Dermis microvascular lymphatic vessel endothelial cell (primary cell): Measurements from ENCODE around the gene CDK16. TPM values are rescaled to one million over a fixed set of nuclear protein-coding genes. Genes with fewer than 3 reads are reported as not detected.

ENCODE experiments used
- DNase-seq, 2 donors: peaks; one replicate each; pipeline versions ENCODE4 v3.0.0 to v3.0.0-alpha.2; 2010; ENCODE audit warnings: low read depth in 2 of 2
- total RNA-seq: library from RNA; depleted of rRNA; stranded (reverse); fragments of >200 nt; gene quantifications from 2 replicates; pipeline ENCODE4 v1.2.1, GENCODE V29; 2014

CDK16 gene
- total RNA-seq, 1 donor from 2014 or later: 41.6 TPM

DNA sequence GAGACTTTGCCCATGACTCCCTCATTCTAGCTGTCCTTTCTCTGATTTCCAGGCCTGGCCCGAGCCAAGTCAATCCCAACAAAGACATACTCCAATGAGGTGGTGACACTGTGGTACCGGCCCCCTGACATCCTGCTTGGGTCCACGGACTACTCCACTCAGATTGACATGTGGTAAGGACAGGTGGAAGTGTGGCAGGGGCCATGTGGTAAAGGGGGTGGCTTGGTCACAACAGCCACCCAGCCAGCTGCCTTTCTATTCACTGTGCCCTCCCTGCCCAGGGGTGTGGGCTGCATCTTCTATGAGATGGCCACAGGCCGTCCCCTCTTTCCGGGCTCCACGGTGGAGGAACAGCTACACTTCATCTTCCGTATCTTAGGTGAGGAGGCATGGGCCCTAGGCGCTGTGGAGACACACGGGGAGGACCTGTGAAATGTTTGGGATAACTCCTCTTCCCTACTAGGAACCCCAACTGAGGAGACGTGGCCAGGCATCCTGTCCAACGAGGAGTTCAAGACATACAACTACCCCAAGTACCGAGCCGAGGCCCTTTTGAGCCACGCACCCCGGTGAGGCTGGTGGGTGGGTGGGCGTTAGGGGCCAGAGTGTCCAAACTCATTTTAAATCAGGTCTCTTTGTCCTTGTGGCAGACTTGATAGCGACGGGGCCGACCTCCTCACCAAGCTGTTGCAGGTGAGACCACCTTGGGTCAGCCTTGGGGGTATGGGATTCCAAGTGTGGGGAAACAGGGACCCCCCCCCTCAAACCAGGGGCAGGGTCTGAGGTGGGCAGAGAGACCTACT, 8.3 kb downstream of the CDK16 start:
- DNase-seq: no peak

DNA sequence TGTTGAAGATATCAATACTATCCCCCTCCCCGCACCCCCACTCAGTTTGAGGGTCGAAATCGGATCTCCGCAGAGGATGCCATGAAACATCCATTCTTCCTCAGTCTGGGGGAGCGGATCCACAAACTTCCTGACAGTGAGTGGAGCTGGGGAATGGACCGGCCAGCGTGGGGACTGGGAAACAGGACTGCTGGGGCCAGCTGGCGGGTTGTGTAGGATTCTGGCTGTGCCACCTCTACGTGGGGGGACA, 8.8 kb downstream of the CDK16 start:
- no peak for DNase-seq

DNA sequence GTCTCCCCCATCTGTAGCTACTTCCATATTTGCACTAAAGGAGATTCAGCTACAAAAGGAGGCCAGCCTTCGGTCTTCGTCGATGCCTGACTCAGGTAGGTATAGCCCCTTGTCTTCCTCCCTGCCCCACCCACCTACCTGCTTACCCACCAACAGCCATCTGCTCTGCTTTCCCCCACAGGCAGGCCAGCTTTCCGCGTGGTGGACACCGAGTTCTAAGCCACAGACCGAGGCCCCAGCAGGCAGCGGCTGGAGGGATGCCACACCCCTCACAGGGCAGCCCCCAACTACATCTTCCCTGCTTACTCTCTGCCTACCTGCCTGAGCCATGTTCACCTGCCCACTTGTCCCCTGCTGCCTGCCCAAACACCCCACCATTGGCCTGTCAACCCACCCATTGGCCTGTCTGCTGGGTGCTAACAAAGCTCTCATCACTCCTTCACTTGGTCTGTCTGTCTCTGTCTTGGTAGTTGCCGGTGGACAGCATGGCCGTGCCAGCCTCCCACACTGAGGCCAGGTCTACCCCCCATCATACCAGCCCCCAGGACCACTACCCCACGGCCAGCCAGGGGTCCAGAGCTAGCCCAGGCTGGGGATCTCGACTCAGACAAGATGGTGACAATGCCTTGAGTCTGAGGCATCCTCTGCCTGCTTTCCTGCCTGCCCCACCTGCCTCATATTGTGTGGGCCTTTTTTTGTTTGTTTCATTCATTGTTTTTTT, 10.2 kb downstream of the CDK16 start:
- DNase-seq: no peak

DNA sequence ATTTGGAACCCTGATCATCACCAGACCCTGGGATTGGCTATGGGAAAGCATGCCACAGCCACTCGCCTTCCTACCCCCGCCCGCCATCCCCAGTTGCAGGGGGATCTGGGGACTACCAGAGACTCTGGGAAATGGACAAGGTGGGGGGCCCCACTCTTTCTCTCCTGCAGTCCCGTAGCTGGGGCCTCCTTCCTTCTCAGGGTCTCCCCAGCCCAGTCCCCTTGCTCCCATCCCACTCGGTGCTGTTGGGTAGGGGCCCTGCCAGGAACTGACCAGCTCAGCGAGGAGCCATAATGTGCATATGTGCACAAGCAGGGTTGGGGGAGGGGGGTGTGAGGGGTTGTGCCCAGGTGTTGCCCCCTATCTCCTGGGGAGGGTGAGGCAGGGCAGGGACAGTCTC, 10.9 kb downstream of the CDK16 start:
- no peak for DNase-seq

DNA sequence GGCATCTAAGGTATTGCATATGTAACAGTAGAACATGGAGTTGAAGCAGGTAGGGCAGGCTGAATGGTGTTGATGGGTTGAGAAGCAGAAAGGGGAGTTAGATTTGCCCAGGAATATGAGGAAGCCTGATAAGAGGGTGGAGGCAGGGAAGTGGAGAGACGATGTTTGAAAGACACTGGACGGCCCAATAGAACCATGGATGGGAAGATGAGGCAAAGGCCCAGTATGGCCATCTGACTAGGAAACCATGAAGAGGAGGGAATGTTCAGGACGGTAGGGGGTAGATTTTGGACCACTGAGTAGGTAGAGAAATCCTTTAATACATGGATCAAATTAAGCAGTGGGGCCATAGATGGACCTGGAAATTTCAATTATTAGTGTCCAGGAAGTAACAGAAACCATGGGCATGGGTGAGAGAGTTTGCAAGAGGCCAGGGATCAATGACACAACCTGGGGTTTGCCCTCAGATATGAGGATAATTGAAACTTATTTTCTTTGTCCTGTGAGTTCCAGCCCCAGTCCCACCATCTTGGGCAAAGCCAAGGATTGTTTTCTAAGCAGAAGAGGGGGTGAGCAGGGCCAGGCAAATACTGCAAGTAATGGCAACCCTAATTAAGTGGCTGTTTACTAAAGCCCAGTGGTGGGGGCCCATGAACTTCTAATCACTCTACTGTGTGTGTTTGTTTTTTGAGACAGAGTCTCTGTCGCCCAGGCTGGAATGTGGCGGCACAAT, 11.8 kb downstream of the CDK16 start:
- DNase-seq: no peak

DNA sequence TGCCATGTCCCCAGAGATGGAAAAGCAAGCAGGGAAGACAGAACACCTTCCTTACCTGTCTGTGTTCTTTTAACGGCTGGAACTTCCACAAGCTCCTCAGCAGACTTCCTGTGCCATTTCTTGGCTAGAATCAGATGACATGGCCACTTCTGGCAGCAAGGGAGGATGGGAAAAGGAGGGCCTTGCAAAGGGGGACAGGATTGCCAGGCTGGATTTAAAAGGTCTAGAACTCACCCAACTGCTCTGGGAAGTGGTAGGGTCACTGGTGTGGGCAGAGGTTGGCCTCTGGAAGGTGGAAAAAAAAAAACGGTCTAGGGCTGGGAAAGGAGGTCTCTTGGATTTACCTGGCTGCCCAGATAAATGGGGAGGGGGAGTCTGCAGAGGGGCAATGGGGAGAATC, 12.7 kb downstream of the CDK16 start:
- no peak for DNase-seq

DNA sequence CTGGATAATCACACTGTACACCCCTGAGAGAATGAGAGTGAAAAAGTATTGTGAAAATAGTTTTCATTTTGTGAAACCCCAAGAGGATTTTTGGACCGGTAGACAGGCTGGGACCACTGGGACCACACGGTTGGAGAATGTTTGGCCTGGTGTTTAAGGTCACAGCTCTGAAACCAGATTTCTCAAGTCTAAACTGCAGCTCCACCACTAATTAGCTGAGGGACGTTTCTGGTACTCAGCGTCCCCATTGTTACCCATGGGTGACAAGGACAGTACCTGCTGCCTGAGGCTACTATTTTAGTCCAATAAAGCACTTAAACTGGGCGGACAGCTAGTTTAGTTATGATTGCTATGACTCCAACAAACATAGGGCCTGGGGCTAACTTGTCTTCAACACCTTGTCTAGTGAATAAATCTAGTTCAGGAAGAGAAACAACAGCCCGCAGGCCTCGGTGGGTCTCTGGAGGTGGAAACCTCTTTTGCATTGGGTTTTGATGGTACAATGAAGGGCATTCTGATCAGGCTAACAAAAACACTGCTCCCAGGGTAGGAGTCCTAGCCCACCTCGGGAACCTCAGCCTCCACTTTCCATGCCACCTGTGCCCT, 13.8 kb downstream of the CDK16 start:
- no peak for DNase-seq

DNA sequence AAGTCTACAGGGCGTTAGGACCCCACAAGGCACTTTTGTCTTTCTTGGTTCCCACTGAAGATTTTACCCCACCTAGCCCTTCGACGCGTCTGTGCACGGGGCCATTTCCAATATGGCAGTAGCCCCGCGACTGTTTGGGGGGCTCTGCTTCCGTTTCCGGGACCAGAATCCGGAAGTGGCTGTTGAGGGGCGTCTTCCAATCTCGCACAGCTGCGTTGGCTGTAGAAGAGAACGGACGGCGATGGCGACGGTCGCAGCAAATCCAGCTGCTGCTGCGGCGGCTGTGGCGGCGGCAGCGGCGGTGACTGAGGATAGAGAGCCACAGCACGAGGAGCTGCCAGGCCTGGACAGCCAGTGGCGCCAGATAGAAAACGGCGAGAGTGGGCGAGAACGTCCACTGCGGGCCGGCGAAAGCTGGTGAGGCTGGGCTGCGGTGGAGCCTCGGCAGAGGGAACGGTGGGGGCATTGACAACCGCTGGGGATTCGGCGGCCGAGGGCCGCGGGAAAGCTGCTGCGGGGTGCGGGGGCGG, 14.4 kb downstream of the CDK16 start, which contains the start of gene USP11:
TSS of gene USP11 (plus strand) at position 207 of the 530 bp plus-strand sequence. CDS start at position 242, 35 bp downstream.
- peak in 1 of 2 donors; percentile 43 for DNase-seq

DNA sequence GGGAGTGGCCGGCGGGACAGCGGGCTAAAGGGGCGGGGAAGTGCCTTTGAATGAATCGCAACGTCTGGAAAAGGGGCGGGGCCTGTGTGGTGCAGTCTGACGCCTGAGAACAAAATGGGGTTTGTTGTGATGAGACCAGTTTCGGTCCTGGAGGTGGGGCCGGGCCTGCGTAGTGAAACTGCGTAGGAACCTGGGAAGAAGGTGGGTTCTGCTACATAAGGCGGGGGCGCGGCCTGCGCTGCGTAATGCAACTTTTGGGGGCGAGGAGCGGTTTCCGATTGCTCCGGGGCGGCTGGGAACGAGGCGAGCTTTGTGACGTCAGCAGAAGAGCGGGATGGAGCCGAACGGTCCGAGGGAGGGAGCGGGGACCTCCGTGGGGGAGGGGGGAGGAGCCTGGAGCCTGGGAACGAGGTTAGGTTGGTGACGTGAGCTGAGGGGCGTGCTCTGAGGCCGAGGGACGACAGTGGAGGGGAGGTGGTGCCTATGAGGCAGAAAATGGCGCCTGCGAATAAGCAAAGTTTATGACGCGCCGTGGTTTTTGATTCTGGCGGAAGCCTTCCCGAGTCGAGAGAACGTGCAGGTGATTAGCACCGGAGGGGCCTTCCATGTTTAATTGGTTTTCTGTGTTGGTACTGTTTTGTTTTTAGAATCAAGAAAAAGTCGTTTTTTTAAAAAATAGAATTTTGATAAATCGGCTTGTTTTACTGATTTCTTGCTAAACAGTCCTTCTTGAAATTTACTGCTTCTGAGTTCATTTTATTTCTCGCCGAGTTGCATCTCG, 15.0 kb downstream of the CDK16 start:
- peak; percentile 91 to 96 for DNase-seq

DNA sequence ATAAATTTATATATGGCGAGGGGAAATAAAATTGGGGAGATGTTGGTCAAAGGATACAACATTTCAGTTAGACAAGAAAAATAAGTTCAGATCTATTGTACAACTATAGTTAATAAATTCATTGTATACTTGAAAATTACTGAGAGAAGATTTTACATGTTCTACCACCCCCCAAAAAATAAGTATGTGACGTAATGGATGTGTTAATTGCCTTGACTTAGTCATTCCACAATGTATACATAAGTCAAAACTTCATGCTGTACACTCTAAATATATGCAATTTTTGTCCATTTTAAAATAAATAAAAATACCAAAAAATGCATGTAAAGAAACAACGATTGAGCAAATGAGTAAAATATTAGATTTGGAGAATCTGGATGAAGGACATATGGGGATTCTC, 16.1 kb downstream of the CDK16 start:
- DNase-seq: no peak

DNA sequence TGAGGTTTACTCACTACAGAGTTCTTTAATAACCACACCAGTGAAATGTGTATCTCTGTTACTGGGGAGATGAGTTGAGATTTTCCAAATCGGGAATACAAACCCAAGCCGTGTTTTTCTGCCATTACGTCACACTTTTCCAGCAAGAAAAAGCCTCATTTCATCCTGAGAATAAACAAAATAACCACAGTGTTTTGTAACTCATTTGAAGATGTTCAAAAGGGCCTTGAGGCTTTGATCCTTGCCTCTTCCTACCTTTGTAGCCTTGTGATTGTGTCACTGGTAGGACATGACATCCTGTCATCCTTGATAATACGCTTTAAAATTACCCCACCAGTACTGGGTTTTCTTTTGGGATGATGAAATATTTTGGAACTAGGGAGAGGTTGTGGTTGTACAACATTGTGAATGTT, 17.2 kb downstream of the CDK16 start:
- DNase-seq: no peak

DNA sequence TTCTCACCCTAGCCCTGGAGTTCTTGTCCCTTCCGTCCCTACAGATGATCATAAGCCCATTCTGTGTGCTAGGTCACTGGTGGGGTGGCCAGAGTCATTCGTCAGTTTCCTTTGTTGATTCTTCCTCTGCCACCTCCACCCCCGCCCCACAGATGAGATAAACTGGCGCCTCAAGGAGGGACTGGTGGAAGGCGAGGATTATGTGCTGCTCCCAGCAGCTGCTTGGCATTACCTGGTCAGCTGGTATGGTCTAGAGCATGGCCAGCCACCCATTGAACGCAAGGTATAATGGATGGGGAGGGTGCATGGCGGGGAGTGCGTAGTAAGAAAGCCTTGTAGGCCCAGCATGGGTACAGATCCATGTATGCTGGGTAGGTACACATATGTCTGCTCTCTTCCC, 20.7 kb downstream of the CDK16 start:
- DNase-seq: no peak

DNA sequence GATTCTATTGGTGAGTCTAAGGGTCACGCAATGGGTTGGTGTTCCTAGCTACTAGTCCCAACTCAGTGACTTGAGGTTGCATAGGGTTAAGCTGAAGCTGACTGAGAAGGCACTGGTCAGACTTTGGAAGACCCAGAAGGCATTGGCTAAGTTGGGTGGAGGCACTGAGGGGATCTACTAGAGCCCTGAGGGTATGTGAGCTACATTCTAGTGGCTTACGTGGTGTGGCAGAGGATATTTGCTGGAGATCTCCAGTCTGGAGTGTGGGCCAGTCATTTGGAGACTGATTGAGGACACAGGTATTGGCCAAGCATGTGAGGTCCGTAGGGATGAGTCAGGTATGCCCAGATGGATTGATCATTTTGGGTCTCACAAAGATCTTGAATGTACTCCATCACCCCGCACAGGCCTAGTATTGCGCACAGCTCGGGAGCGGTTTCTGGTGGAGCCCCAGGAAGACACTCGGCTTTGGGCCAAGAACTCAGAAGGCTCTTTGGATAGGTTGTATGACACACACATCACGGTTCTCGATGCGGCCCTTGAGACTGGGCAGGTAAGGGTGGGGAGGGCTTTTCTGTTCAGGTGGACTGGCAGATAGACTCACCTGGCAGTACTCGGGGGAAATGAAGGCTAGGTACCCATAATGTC, 21.5 kb downstream of the CDK16 start:
- DNase-seq: no peak

DNA sequence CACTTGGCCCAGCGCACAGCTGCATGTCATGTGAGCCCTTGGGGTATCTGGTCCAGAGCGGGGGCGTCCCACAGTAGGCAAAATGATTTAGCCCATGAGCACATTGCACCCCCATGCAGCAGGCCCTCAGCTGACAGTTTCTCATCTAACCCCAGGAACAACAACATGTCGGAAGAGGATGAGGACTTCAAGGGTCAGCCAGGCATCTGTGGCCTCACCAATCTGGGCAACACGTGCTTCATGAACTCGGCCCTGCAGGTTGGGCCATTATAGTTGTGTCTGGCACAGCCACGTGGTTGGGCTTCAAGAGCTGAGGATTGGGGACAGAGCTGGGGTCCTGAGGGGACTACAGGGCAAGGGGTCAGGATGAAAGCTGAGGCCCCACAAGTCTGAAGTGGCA, 22.1 kb downstream of the CDK16 start:
- no peak for DNase-seq

DNA sequence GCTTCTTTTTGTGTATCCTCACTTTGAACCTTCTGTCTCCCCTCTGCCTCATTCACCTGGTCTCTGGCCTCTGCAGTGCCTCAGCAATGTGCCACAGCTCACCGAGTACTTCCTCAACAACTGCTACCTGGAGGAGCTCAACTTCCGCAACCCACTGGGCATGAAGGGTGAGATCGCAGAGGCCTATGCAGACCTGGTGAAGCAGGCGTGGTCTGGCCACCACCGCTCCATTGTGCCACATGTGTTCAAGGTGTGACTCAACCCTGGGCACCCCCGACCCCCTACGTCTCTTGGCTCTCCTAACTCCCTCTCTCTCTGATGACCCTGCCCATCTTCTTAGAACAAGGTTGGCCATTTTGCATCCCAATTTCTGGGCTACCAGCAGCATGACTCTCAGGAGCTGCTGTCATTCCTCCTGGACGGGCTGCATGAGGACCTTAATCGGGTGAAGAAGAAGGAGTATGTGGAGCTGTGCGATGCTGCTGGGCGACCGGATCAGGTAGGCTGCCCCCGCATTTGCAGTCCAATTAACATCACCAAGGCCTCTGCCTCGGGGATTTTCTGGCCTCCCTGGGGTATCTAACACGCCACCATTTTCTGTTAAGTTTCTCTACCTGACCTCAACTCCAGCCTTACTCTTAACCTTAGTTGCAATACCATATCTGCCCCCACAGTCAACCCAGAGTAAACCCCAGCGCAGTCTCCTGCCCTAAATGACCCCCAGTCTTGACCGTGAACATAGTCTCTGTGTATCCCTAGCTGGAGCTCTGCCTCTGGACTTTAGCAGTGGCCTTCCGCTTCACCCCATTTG, 22.9 kb downstream of the CDK16 start:
- DNase-seq: no peak

DNA sequence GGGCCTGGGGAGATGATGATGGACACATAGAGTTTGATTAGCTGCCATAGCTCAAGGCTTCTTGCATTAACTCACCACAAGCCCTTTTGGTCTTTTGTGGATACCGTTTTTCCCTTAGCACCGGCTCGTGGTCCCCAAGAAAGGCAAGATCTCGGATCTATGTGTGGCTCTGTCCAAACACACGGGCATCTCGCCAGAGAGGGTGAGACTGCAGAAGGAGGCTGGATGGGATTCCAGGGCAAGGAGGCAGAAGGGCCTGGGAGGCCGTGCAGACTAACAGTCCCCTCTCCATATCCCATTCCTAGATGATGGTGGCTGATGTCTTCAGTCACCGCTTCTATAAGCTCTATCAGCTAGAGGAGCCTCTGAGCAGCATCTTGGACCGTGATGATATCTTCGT, 23.8 kb downstream of the CDK16 start:
- no peak for DNase-seq

DNA sequence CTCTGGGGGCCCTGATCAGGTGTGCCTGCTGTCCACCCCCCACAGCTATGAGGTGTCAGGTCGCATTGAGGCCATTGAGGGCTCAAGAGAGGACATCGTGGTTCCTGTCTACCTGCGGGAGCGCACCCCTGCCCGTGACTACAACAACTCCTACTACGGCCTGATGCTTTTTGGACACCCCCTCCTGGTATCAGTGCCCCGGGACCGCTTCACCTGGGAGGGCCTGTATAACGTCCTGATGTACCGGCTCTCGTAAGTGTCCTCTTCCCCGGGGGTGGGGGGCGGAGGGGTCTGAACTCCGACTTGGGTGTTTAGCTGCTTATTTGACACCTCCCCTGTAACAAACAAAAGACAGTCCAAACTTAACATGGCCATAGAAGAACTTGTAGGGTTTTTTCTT, 24.9 kb downstream of the CDK16 start:
- DNase-seq: no peak

DNA sequence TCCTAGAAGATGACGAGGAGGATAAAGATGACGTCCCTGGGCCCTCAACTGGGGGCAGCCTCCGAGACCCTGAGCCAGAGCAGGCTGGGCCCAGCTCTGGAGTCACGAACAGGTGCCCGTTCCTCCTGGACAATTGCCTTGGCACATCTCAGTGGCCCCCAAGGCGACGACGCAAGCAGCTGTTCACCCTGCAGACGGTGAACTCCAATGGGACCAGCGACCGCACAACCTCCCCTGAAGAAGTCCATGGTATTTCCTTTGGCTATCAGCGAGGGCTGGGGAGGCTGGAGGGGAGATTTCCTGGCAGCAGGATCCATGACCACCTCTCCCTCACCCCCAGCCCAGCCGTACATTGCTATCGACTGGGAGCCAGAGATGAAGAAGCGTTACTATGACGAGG, 26.2 kb downstream of the CDK16 start:
- DNase-seq: no peak

DNA sequence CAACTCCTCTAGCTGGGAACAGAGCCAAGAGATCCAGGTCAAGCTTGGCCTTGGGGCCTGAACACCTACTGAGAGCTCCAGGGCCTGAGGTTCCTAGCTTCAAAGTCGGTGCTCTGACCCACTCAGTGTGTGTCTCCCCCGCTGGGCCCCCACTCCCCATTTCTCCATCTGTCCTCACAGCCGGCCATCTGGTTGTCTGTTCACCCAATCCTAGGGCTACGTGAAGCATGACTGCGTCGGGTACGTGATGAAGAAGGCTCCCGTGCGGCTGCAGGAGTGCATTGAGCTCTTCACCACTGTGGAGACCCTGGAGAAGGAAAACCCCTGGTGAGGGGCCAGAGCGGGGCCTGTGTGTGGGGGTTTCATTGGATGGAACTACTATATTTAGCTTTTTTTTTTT, 26.7 kb downstream of the CDK16 start:
- DNase-seq: no peak
